OCI-LY1 (cell line): ENCODE measurements around the gene HLA-E.
A peak's percentile ranks its signal among the peaks of the same experiment; 100 is the strongest.

Experiments
- H2AFZ ChIP-seq: fragments of 200-600 bp; sonication (generic), shearing (Covaris generic); 2 replicates; pipeline ENCODE4 v1.6.0; 2014; ENCODE audit warnings: antibody characterized with exemption, mild to moderate bottlenecking, low read length
- H3F3A ChIP-seq: fragments of 200-600 bp; sonication (generic), shearing (Covaris generic); 2 replicates; pipeline ENCODE4 v1.6.0; 2014; ENCODE audit warnings: mild to moderate bottlenecking, antibody characterized with exemption, low read length, moderate library complexity; ENCODE audit not compliant: insufficient read depth
- H3K27ac ChIP-seq: fragments of 200-600 bp; sonication (generic); 2 replicates; pipeline ENCODE4 v1.5.1; 2014; ENCODE audit warnings: low read length, mixed run types, mild to moderate bottlenecking, low read depth; ENCODE audit not compliant: poor library complexity, severe bottlenecking
- H3K27me3 ChIP-seq: fragments of 200-600 bp; sonication (generic); 2 replicates; pipeline ENCODE4 v1.6.0; 2014; ENCODE audit warnings: antibody characterized with exemption, mild to moderate bottlenecking, low read length, moderate library complexity; ENCODE audit not compliant: insufficient read depth
- H3K36me3 ChIP-seq: fragments of 200-600 bp; sonication (generic); 2 replicates; pipeline ENCODE4 v1.6.1; 2014; ENCODE audit warnings: mild to moderate bottlenecking, antibody characterized with exemption, low read length, moderate library complexity, mixed read lengths; ENCODE audit not compliant: insufficient read depth
- H3K4me1 ChIP-seq: fragments of 200-600 bp; sonication (generic); 2 replicates; pipeline ENCODE4 v1.5.1; 2014; ENCODE audit warnings: mild to moderate bottlenecking, low read length, moderate library complexity; ENCODE audit not compliant: insufficient read depth, severe bottlenecking
- H3K4me2 ChIP-seq: fragments of 200-600 bp; sonication (generic), shearing (Covaris generic); 2 replicates; pipeline ENCODE4 v1.6.1; 2014; ENCODE audit warnings: low read length
- H3K4me3 ChIP-seq: fragments of 200-600 bp; sonication (generic); 2 replicates; pipeline ENCODE4 v1.5.1; 2014; ENCODE audit warnings: low read length, low read depth, mild to moderate bottlenecking, mixed read lengths; ENCODE audit not compliant: poor library complexity, severe bottlenecking
- H3K79me2 ChIP-seq: fragments of 200-600 bp; shearing (Covaris generic); 2 replicates; pipeline ENCODE4 v1.6.1; 2016; ENCODE audit warnings: mixed run types, low read length, mixed read lengths; ENCODE audit not compliant: insufficient read depth
- H3K9ac ChIP-seq: fragments of 200-600 bp; sonication (generic), shearing (Covaris generic); 2 replicates; pipeline ENCODE4 v1.6.1; 2014; ENCODE audit warnings: mild to moderate bottlenecking, low read length, mixed read lengths
- H3K9me2 ChIP-seq: fragments of 200-600 bp; sonication (generic), shearing (Covaris generic); 2 replicates; pipeline ENCODE4 v1.6.1; 2014; ENCODE audit warnings: low read depth, mild to moderate bottlenecking, low read length, mixed read lengths
- H3K9me3 ChIP-seq: fragments of 200-600 bp; shearing (Covaris generic); 2 replicates; pipeline ENCODE4 v1.6.1; 2014; ENCODE audit warnings: low read length, mixed read lengths
- H4K20me1 ChIP-seq: fragments of 200-600 bp; sonication (generic), shearing (Covaris generic); 2 replicates; pipeline ENCODE4 v1.6.0; 2016; ENCODE audit warnings: mild to moderate bottlenecking, low read length; ENCODE audit not compliant: insufficient read depth
- EZH2 ChIP-seq: fragments of 200-600 bp; sonication (generic), shearing (Covaris generic); IDR thresholded peaks from 2 replicates; pipeline ENCODE4 v1.8.0; 2017; ENCODE audit warnings: borderline replicate concordance, mixed run types, mild to moderate bottlenecking, antibody characterized with exemption, low read length, moderate library complexity, mixed read lengths
- TF ChIP-seq, protein P1 (sequence below): fragments of 200-600 bp; sonication (generic), shearing (Covaris generic); IDR thresholded peaks from 2 replicates; pipeline ENCODE4 v1.5.1; 2017; ENCODE audit warnings: mild to moderate bottlenecking, antibody characterized with exemption, low read length, moderate library complexity, mixed read lengths

Gene HLA-E

DNA sequence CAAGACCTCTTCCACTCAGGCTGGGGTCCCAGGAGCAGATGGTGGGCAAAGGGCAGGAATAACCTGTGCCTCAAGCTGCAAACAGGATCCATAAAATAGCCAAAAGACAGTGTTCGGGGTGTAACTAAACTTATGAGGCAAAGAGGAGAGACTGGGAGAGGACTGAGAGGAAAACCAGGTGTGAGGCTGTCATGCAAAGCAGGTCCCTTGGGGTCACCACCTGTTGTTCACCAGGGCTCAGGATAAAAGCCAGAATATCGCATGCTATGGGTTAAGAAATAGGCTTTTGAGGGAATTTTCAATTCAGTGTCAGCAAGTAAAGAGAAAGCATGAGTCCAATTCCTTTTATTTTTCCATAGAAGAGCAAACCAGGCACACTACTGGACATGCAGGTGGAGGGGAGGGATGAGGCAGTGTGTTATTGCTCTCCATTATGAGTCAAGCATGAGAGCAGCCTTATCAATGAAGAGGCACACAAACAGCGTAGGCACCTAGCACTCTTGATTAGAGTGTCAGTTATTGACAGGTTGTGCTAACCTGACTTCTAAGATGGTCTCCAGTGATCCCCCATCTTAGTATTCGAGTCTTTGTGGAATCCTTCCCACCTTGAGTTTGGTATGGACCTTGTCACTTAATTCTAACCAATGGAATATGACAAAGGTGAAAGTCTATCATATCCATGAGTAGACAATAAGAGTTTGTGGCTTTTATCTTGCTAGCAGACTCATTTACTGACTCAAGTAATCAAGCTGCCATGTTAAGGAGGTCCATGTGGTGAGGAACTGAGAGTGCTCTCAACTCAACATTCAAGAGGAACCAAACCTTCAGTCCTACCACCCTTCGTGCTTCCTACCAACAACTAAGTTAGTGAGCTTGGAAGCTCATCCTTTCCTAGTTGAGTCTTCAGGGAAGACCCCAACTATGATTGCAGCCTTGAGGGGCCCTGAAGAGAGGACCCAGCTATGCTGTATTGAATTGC, 18.8 kb downstream of the HLA-E start:
- H3K9ac ChIP-seq: no peak overlapping the region
- H3K9me3 ChIP-seq: no peaks in the 10 kb centered on the region
- no peaks in the 10 kb centered on the region for H3K36me3 ChIP-seq
- peak overlapping the region; percentile 50; the same call in 1 of the 2 replicates for H3K4me2 ChIP-seq
- no peaks in the 10 kb centered on the region for H4K20me1 ChIP-seq
- no peak overlapping the region for H2AFZ ChIP-seq
- H3K27ac ChIP-seq: peak overlapping the region; percentile 57
- no peaks in the 10 kb centered on the region for H3K27me3 ChIP-seq
- no peaks in the 10 kb centered on the region for H3K79me2 ChIP-seq
- no peaks in the 10 kb centered on the region for H3K9me2 ChIP-seq
- no peak for TF ChIP-seq EZH2
- TF ChIP-seq, protein P1, sequence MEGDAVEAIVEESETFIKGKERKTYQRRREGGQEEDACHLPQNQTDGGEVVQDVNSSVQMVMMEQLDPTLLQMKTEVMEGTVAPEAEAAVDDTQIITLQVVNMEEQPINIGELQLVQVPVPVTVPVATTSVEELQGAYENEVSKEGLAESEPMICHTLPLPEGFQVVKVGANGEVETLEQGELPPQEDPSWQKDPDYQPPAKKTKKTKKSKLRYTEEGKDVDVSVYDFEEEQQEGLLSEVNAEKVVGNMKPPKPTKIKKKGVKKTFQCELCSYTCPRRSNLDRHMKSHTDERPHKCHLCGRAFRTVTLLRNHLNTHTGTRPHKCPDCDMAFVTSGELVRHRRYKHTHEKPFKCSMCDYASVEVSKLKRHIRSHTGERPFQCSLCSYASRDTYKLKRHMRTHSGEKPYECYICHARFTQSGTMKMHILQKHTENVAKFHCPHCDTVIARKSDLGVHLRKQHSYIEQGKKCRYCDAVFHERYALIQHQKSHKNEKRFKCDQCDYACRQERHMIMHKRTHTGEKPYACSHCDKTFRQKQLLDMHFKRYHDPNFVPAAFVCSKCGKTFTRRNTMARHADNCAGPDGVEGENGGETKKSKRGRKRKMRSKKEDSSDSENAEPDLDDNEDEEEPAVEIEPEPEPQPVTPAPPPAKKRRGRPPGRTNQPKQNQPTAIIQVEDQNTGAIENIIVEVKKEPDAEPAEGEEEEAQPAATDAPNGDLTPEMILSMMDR: no peak
- H3K4me3 ChIP-seq: no peak overlapping the region
- H3F3A ChIP-seq: no peaks in the 10 kb centered on the region
- H3K4me1 ChIP-seq: peaks cover 32% of the 10 kb centered on the region

- H3K79me2 ChIP-seq: no peaks in the 10 kb centered on the region
- H3F3A ChIP-seq: no peaks in the 10 kb centered on the region
- no peaks in the 10 kb centered on the region for H3K9me3 ChIP-seq
- H3K4me1 ChIP-seq: peaks cover 32% of the 10 kb centered on the region
- H3K9ac ChIP-seq: no peak overlapping the region
- H3K27ac ChIP-seq: peak overlapping the region; percentile 57
- H3K27me3 ChIP-seq: no peaks in the 10 kb centered on the region
- H3K9me2 ChIP-seq: no peaks in the 10 kb centered on the region
- H3K36me3 ChIP-seq: no peaks in the 10 kb centered on the region
- H3K4me2 ChIP-seq: peak overlapping the region; percentile 50
- no peak overlapping the region for H3K4me3 ChIP-seq
- H2AFZ ChIP-seq: no peak overlapping the region
- H4K20me1 ChIP-seq: no peaks in the 10 kb centered on the region
- TF ChIP-seq EZH2: no peak
- TF ChIP-seq, protein P1: no peak
Measured at GRCh38 chr6:30508890-30509736, 19.8 kb downstream of the HLA-E start.

DNA sequence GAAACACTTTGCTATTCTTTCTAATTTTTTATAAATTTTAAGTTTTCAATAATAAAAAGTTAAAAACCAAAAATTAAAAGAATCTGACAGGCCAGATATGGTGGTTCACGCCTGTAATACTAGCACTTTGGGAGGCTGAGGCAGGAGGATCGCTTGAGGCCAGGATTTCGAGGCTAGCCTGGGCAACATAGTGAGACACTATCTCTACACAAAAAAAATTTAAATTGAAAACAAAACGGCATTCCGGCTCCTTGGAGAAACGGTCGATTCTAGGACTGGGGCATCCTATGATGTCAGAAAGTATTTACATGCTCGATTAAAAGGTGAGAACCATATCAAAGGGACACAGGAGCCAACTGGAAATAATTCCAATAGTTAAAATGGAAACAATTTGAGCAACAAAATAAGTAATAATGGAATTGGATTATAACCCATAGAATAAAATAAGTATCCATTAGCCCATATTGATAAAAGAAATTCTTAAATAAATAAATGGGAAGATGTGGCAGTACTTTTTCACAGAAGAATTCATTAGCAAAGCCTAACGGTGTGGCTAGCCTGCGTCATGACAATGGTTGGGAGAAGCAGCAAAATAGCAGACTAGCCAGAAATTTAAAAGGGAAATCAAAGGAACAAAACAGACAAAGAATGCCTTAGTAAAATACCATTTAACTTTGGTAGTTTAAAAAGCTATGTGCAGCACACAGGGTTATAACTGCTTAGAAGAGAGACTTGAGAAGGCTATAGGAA, 21.3 kb downstream of the HLA-E start:
- Histone ChIP-seq H3K4me2 (no peak overlapping the region), H3K4me1 (peaks cover 32% of the 10 kb centered on the region), H4K20me1 (no peaks in the 10 kb centered on the region), H3K27me3 (no peaks in the 10 kb centered on the region), H3K9me2 (no peaks in the 10 kb centered on the region), H3K27ac (no peak overlapping the region), H3K9ac (no peak overlapping the region), H3K4me3 (no peak overlapping the region), H3K79me2 (no peaks in the 10 kb centered on the region), H3K36me3 (no peaks in the 10 kb centered on the region), H3F3A (no peaks in the 10 kb centered on the region), H3K9me3 (no peaks in the 10 kb centered on the region), H2AFZ (no peak overlapping the region)
- no peak for TF ChIP-seq EZH2
- TF ChIP-seq, protein P1: no peak
